NCI-H2171 (cell line): ENCODE results near the gene DPM3.

Source experiments
- DNase-seq: peaks from one replicate; lab custom pipeline; 2025; lab: John Stamatoyannopoulos, UW

The DPM3 gene

GRCh38 chr1:155093911-155094621 is 46.3 kb downstream of the DPM3 start:
- peak; percentile 62 for DNase-seq

DNA sequence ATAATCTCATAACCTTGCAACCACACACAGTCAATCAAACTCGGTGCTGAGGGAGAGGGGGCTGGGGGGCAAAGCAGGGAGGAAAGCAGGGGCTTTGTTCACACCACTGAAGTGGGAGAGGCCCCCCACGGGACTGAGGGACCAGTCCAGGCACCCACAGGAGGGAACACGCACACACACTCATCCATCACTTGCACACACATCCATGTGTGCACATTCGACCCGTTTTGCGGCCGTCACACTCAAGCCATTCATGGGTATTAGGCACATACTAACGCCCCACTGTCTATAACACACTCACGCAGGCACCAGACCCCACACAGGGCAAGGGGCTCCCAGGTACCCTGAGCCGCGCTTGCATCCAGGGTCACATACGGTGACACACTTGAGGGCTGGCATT is 47.7 kb downstream of the DPM3 start:
- no peak for DNase-seq

DNA sequence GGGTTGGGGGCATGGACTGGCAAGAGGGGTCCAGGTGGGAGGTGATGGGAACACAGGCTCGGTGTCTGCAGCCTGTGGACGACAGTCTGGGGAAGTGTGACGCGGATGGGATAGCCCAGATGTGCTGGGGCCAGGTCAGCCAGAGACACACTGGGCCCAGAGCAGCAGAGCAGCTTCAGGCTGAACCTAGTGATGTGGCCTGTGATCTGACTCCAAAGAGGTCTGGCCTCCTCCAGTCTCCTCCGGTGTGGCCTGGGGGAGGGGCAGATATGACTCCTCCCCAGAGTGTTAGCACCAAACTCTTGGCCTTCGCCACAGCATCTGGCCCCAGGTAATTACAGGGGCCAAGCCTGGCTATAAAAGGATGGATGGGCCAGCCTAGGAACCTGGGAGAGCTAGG is 48.2 kb downstream of the DPM3 start:
- DNase-seq = no peak

- DNase-seq = peak; percentile 58
Measured at GRCh38 chr1:155091071-155092051, 49.0 kb downstream of the DPM3 start.
